ENCODE measurements around the gene HOMEZ. TPM values are rescaled to one million over a fixed set of nuclear protein-coding genes. Genes with fewer than 3 reads are reported as not detected.
"Not testable (repeated sequence)": the region's sequence is repeated elsewhere in the genome, so short reads cannot be mapped to it uniquely, and the experiment has no call there.

The HOMEZ gene, protein sequence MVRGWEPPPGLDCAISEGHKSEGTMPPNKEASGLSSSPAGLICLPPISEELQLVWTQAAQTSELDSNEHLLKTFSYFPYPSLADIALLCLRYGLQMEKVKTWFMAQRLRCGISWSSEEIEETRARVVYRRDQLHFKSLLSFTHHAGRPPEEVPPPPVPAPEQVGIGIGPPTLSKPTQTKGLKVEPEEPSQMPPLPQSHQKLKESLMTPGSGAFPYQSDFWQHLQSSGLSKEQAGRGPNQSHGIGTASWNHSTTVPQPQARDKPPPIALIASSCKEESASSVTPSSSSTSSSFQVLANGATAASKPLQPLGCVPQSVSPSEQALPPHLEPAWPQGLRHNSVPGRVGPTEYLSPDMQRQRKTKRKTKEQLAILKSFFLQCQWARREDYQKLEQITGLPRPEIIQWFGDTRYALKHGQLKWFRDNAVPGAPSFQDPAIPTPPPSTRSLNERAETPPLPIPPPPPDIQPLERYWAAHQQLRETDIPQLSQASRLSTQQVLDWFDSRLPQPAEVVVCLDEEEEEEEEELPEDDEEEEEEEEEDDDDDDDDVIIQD
- 6.4 and 8.3 TPM in 2 replicates for polyA plus RNA-seq (2014; cell fraction: cytosol; rRNA removed)
- 4.6 and 10.0 TPM in 2 replicates for polyA plus RNA-seq (2014; cell fraction: nucleus; rRNA removed)

DNA sequence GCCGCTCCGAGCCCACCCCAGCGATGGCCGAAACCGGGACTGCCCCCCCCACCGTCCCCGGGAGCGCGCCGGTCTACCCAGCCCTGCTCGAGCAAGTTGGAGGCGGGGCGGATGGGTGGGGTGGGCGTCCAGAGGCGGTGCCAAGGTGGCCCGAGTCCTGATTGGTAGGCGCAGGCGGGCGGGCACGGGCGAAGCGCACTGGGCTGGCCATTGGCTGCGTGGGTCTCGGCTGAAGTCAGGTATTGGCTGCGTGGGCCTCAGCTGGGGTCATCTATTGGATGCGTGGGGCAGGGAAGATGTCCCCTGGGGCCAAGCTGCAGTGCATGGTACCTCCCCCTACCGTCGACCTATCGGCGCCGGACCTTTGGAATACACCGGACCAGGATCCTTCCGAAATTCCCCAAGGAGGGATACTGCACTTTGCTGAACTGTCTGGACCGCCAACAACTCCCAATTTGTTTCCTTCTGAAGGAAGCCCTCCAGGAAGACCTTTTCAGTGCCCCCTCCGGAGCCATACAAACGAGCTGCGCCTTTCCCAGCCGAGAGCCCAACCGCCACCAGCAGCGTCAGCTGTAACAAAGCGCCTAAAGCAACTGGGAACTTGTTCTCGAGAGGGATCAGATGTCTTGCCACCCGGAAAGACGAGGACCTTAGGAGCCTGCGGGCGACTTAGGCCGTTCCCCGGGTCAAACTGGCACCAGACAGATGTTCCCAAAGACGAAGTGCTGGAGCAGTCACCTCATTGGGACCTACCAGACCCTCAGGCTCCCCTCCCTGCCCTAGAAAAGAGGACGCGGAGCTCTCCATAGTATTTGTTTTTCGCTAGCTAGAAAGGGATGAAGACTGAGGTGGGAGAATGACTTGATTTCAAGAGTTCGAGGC, at the start of gene HOMEZ:
TSS of gene HOMEZ (minus strand) at position 113 of the 882 bp plus-strand sequence. CDS start 180 bp downstream, outside the sequence.
- DNase-seq (ENCODE audit: low spot score), result peak; percentile 99

DNA sequence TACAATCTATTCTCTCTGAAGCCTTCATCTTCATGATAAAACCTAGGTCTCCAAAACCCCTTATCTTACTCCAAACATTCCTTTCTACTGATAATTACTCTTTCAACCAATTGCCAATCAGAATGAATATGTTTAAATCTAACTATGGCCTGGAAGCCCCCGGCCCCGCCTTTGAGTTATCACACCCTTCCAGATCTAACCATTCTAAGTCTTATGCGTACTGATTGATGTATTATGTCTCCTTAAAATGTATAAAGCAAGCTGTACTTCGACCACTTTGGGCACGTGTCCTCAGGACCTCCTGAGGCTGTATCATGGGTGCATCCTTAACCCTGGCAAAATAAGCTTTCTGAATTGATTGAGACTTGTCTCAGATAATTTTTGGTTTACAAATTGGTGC, 49.7 kb upstream of the HOMEZ start:
- no peak for DNase-seq (ENCODE audit: low spot score)

DNA sequence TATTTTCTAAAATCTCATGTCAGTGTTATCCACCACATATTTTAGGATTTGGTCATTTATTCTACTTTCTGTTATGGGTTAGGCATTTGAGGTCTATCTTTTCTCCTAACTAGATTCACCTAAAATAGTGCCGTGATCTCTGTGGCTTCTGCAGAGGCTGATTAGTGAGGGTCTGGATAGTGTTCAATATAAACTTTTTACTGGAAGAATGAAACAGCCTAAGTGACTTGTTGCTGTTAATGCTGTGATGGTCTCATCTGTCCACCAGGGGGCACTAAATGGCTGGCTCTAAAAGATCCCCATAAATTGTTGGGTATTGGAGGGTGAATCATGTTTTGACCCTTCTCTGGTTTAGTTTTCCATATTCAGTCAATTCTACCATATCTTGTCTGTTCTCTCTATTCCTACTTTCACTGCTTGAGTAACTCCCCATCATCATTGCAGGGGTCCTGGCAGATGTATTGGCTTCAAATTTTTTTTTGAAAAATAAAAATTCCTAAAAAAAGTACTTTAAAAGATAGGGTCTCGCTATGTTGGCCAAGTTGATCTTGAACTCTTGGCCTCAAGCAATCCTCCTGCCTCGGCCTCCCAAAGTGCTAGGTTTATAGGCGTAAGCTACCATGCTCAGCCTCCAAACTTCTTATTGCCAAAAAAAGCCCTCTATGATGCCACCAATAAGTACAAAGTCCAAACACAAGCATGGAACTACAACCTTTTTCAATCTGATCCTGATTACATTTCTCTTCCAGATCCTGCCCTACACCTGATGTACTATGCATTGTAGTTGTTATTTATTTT, 42.2 kb upstream of the HOMEZ start:
- peak; percentile 77 for DNase-seq (ENCODE audit: low spot score)

DNA sequence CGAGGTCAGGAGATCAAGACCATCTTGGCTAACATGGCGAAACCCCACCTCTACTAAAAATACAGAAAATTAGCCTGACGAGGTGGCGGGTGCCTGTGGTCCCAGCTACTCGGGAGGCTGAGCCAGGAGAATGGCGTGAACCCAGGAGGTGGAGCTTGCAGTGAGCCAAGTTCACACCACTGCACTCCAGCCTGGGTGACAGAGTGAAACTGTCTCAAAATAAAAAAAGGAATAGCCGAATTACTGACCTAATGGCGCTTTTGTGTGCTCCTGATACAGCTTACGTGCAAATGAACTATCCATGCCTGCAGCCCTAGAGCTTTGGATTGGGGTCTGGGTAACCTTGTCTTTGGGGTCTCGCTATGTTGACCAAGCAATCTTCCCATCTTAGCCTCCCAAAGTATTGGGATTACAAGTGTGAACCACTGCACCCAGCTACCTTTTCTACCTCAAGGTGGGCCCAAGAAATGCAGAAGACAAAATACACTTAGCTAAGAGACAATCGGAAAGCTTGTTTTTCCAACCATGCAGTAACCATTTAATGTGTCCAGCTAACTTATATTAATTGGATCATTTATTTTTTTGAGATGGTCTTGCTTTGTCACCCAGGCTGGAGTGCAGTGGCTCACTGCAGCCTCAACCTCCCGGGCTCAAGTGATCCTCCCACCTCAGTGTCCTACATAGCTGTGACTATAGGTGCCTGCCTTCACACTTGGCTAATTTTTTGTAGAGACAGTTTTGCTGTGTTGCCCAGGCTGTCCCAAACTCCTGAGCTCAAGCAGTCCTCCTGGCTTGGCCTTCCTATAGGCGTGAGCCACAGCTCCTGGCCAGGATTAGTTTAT, 40.8 kb upstream of the HOMEZ start:
- no peak for DNase-seq (ENCODE audit: low spot score)

DNA sequence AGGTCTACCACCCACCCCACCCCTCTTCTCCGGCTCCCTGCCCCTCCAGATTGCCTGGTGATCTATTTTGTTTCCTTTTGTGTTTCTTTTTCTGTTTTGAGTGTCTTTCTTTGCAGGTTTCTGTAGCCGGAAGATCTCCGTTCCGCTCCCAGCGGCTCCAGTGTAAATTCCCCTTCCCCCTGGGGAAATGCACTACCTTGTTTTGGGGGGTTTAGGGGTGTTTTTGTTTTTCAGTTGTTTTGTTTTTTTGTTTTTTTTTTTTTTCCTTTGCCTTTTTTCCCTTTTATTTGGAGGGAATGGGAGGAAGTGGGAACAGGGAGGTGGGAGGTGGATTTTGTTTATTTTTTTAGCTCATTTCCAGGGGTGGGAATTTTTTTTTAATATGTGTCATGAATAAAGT, 39.8 kb upstream of the HOMEZ start:
- DNase-seq (ENCODE audit: low spot score), result not testable (repeated sequence)

DNA sequence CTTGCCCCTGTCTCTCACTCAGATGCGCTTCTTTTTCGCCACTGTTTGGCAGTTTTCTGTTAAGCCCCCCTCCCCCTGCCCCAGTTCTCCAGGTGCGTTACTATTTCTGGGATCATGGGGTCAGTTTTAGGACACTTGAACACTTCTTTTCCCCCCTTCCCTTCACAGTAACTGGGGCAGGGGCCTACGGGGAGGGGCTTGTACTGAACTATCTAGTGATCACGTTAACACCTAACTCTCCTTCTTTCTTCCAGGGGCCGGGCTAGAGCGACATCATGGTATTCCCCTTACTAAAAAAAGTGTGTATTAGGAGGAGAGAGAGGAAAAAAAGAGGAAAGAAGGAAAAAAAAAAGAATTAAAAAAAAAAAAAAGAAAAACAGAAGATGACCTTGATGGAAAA, 39.1 kb upstream of the HOMEZ start:
- DNase-seq (ENCODE audit: low spot score), result no peak

DNA sequence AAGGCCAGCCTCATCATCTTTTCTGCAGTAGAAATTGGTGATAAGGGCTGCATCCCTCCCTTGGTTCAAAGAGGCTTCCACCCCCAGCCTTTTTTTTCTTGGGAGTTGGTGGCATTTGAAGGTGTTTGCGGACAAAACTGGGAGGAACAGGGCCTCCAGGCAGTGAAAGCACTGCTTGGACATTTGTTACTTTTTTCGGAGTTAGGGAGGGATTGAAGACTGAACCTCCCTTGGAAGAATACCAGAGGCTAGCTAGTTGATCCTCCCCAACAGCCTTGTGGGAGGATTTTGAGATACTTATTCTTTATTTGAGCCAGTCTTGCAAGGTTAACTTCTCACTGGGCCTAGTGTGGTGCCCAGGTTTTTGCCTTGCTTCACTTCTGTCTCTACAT, 38.5 kb upstream of the HOMEZ start:
- DNase-seq (ENCODE audit: low spot score), result no peak

DNA sequence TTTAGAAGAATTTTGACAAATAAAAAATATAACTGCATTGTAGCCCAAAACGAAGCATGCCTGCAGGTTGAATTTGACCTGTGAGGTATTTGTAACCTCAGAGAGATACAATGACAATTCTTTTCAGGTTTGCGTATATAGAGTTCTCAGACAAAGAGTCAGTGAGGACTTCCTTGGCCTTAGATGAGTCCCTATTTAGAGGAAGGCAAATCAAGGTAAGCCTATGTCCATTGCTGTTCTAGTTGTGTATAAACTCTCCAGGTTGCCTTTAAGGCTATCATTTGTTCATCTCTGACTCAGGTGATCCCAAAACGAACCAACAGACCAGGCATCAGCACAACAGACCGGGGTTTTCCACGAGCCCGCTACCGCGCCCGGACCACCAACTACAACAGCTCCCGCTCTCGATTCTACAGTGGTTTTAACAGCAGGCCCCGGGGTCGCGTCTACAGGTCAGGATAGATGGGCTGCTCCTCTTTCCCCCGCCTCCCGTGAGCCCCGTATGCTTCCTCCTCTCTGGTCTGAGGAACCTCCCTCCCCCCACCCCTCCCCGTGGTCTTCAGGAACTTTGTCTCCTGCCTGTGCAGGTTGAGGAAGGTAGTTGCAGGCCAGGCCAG, 38.0 kb upstream of the HOMEZ start:
- DNase-seq (ENCODE audit: low spot score), result no peak

DNA sequence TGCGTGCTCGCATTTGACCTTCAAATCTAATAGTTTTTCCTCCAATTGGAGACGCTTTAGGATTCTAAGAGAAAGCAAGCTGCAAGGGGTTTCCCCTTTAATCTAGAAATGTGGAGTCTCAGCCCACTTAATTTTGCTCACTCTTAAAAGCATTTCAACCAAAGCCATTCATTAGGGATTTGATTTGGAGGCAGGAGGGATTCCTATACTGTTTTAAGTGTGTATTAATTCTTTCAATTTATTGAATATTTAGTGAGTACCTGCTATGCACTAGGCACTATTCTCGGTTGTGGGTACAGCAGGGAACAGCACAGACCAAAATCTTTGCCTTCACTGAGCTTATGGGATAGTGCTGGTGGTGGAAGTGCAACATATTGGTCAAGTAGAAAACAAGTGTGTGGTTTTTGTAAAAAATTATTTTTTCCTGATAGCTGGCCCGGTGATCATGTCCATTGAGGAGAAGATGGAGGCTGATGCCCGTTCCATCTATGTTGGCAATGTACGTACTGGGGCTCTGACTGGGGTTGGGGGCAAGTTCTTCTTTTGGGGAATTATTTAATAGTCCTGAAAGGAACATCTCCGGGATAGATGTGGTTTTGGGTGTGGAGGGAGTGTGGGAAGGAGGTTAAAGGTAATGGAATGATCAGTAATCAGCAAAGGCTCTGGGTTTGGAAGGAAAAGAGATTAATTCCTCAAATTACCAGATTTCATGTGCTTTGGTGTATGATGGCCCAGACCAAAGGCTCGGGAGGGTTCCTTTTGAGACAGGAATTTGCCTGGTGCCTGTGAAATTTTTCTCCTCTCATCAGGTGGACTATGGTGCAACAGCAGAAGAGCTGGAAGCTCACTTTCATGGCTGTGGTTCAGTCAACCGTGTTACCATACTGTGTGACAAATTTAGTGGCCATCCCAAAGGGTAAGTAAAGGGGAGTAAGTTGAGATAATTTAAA, 36.9 kb upstream of the HOMEZ start:
- DNase-seq (ENCODE audit: low spot score), result no peak

DNA sequence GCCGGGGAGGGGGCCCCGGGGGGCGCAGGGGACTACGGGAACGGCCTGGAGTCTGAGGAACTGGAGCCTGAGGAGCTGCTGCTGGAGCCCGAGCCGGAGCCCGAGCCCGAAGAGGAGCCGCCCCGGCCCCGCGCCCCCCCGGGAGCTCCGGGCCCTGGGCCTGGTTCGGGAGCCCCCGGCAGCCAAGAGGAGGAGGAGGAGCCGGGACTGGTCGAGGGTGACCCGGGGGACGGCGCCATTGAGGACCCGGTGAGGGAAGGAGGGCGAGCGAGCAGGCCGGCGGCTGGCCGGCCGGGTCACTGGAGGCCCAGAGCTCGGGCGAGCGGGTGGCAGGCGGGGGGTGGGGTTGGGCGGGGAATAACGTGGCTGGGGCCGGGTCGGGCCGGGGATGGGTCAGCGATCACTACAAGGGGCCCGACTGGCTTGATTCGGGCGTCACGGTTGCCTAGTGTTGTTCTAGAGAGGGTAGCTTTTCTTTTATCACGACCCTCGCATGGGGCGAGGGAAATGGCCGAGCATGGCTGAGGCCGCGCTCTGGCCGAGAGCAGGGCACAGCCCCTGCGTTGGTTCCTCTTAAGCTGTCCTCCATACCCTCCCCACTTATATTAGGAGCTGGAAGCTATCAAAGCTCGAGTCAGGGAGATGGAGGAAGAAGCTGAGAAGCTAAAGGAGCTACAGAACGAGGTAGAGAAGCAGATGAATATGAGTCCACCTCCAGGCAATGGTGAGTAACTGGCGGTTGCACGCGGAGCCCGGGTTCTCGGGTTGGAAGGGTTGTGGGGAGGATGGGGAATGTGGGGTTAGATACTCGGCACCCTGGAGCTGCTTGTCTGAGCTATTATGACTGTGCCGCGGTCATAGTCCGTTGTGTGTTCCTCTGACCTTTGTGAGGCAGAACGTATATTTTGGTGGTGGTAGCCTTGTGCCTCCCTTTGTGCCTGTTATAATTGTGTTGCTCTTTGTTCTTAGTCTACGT, 35.9 kb upstream of the HOMEZ start:
- DNase-seq (ENCODE audit: low spot score), result peak; percentile 29

DNA sequence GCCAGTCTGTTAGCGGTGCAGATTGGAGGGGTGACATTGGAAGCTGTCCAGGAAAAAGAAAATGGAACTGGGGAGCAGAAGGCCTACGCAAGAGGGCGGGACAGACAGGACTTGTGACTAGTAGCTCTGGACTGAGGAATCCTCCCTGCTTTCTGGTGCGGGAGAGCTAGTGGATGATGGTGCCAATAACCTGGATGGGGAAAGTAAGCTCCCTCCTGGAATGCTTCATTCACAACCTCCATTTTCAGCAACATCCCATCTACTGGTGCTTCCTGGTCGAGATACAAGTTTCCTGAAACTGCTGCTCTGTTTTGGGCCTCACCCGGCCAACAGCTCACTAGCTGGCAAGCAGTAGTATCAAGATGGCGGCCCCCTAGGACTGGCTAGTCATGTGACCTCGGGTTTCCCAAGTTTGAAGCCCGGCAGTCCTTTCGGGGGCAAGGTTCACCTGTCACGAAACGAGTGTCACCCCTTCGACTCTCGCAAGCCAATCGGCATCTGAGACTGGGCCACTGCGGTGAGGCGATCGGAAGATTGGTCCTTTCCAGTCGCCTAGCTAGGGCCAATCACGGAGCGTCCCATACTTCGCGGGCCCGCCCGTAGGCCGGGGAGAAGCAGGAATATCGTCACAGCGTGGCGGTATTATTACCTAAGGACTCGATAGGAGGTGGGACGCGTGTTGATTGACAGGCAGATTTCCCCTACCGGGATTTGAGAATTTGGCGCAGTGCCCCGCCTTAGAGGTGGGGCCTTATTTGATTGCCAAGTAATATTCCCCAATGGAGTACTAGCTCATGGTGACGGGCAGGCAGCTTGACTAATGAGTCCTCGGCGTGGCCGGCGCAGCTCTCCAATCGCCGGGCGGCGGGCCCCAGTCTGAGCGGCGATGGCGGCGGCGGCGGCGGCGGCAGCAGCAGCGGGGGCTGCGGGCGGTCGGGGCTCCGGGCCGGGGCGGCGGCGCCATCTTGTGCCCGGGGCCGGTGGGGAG, 34.9 kb upstream of the HOMEZ start, which contains the start of gene PABPN1:
TSS of gene PABPN1 (plus strand) at position 874 of the 988 bp plus-strand sequence. CDS start at position 887, 13 bp downstream.
- peak; percentile 100 for DNase-seq (ENCODE audit: low spot score)

DNA sequence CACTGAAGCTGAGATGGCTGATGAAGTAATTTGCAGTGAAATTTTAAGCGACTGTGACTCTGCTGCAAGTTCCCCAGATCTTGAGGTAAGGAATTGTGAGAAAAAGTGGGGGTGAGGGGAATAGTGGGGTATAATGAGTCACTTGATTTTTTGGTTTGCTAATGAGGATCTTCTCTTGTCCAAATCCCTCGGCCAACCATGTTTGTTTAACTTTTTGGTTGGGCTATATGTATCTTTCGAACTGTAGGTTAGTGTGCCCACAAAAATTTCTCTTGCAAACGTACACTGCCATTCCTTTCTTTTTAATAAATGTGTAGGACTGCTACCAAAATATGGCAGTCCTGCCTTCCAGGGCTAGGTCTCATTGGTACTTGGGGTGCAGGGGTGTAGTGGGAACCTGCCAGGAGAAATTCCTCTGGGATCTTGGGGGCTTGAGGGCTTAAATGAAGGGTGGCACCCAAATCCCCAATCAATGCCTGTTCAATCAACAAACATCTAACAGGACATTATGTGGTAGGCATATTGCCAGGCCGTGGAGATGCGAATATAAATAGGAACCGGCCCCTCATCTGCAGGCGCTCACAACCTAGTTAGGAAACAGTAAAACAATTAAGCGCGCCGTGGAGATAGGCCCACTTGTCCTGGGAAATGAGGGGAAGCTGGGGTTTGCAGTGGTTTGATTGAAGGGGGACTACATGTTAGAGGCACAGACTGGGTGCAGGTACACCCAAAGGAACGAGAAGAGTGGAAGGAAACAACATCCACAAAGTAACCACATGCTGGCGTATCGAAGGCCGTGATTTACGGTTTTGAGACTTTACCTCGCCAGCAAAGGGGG, 34.0 kb upstream of the HOMEZ start:
- DNase-seq (ENCODE audit: low spot score), result no peak

DNA sequence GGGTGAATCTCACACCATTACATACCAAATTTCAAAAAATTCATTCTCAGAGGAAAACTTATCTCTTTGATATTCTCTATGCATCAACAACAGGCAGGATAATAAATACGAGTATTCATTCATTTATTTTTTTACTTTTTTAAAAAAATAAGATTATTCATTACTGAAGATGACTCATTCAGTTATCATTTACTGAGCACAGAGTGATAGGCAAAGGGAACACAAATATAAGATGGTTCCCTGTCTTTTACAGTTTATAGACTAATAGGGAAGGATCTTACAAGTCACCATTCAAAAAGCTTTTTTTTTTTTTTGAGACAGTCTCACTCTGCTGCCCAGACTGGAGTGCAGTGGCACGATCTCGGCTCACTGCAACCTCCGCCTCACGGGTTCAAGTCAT, 30.4 kb upstream of the HOMEZ start:
- no peak for DNase-seq (ENCODE audit: low spot score)

DNA sequence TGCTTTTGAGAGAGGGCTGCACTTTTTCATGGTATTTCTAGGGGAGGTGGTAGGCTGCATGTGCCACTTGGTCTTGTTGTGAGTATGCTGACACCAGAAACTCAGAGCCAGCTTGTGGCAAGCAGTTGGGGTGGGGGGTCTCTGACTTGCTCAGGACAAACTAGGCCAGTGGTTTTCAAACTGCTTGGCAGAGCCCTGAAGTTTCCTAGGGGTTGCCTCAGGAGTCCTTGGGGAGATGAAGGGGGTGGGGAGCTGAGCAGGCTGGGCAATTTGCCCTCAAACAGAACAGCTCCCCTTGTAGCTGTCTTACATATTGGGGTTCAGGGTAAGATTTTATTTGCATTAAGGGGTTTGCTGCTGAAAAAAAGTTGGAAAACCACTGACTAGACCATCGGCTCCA, 24.6 kb upstream of the HOMEZ start:
- no peak for DNase-seq (ENCODE audit: low spot score)
